ENCODE results near the gene MAT2B. TPM values are rescaled to one million over a fixed set of nuclear protein-coding genes. Genes with fewer than 3 reads are reported as not detected.

MAT2B gene
- total and polyA plus RNA-seq, 8 donors: 6.7 to 84.3 (median 37.6) TPM

GRCh38 chr5:163565931-163566608 is 60.7 kb downstream of the MAT2B start:
- DNase-seq: peak; percentile 33 to 62
- TF ChIP-seq POLR2AphosphoS5 (IDR thresholded peaks at IDR 0.05): no peak
- no peak for TF ChIP-seq CTCF (IDR thresholded peaks at IDR 0.05)
- TF ChIP-seq POLR2A (IDR thresholded peaks at IDR 0.05): no peak
- no peak for TF ChIP-seq EP300 (IDR thresholded peaks at IDR 0.05)
- Histone ChIP-seq H3K4me3 (peak overlapping the region; percentile 28 to 48 (median 36)), H3K9me3 (no peaks in the 10 kb centered on the region), H3K4me1 (peaks cover 13 to 22% (median 18%) of the 10 kb centered on the region in 4 donors), H3K27me3 (peaks cover 0 to 43% (median 25%) of the 10 kb centered on the region in 3 donors), H3K36me3 (no peaks in the 10 kb centered on the region), H3K27ac (no peak overlapping the region)
- intact Hi-C loops (cut with DNase I; ENCODE audit: low total_unique reads): loop anchor here (10.0 kb wide), 1 partner anchor 939 kb away; no protein-coding TSS in a partner anchor
- 2 to 4% (median 4%) methylated on average over 31 to 32 of the region's 32 CpGs for WGBS, 5 donors

GRCh38 chr5:163566678-163567077 is 61.3 kb downstream of the MAT2B start:
- H3K4me3 ChIP-seq: peak overlapping the region in 1 of 4 donors; percentile 48
- WGBS, 5 donors: 19 to 39% (median 25%) methylated on average over 3 of the region's 3 CpGs
- no peak for DNase-seq

GRCh38 chr5:163567811-163568210 is 62.4 kb downstream of the MAT2B start:
- H3K4me3 ChIP-seq: no peak overlapping the region
- TF ChIP-seq EP300 (IDR thresholded peaks at IDR 0.05) (no peak), POLR2AphosphoS5 (IDR thresholded peaks at IDR 0.05) (no peak), CTCF (IDR thresholded peaks at IDR 0.05) (no peak)
- DNase-seq: no peak
- H3K36me3 ChIP-seq: no peaks in the 10 kb centered on the region
- H3K27ac ChIP-seq: no peak overlapping the region
- H3K9me3 ChIP-seq: no peaks in the 10 kb centered on the region
- intact Hi-C loops (cut with DNase I; ENCODE audit: low total_unique reads): loop anchor here (10.0 kb wide), 1 partner anchor 937 kb away; no protein-coding TSS in a partner anchor
- H3K4me1 ChIP-seq: peaks cover 13 to 22% (median 18%) of the 10 kb centered on the region in 4 donors
- peaks cover 0 to 43% (median 25%) of the 10 kb centered on the region in 3 donors for H3K27me3 ChIP-seq
- 69 to 96% (median 89%) methylated on average over 1 of the region's 1 CpG for WGBS, 5 donors

More at GRCh38 chr5:163566678-163567077, 61.3 kb downstream of the MAT2B start:
- intact Hi-C loops (cut with DNase I; ENCODE audit: low total_unique reads): loop anchor here (10.0 kb wide), 1 partner anchor 938 kb away; no protein-coding TSS in a partner anchor
- H3K36me3 ChIP-seq: no peaks in the 10 kb centered on the region
- no peaks in the 10 kb centered on the region for H3K9me3 ChIP-seq
- H3K27me3 ChIP-seq: peaks cover 0 to 43% (median 25%) of the 10 kb centered on the region in 3 donors
- no peak overlapping the region for H3K27ac ChIP-seq
- peaks cover 13 to 22% (median 18%) of the 10 kb centered on the region in 4 donors for H3K4me1 ChIP-seq
- TF ChIP-seq EP300 (IDR thresholded peaks at IDR 0.05) (no peak), POLR2AphosphoS5 (IDR thresholded peaks at IDR 0.05) (no peak), CTCF (IDR thresholded peaks at IDR 0.05) (no peak), POLR2A (IDR thresholded peaks at IDR 0.05) (no peak)

Other genes starting within 250 kb of the MAT2B start
- gene CCNG1, start 68.0 kb upstream of the MAT2B start, total RNA-seq: 100 to 1,000 TPM in 3 of 5 donors, 10 to 100 TPM in 2; 57.1 to 196 (median 131) TPM
- 100 to 1,000 TPM; 103 to 252 (median 122) TPM for gene CCNG1, start 68.0 kb upstream of the MAT2B start, polyA plus RNA-seq
- 10 to 100 TPM in 2 of 5 donors, 1 to 10 TPM in 2, not detected in 1; 1.2 to 15.1 (median 9.0) TPM for gene NUDCD2, start 45.5 kb upstream of the MAT2B start, total RNA-seq
- gene NUDCD2, start 45.5 kb upstream of the MAT2B start, polyA plus RNA-seq: 1 to 10 TPM; 5.7 to 8.4 (median 5.9) TPM
- gene HMMR, start 45.0 kb upstream of the MAT2B start, total RNA-seq: 10 to 100 TPM in 2 of 5 donors, 1 to 10 TPM in 3; 1.7 to 37.5 (median 5.8) TPM
- 1 to 10 TPM in 2 of 3 donors, under 1 TPM in 1; 0.15 to 3.6 (median 2.9) TPM for gene HMMR, start 45.0 kb upstream of the MAT2B start, polyA plus RNA-seq

All from stomach (tissue), 9 donors.